Fibroblast of lung (primary cell): Measurements from ENCODE around the gene SEC61A1. TPM values are rescaled to one million over a fixed set of nuclear protein-coding genes. Genes with fewer than 3 reads are reported as not detected.
A peak's percentile ranks its signal among the peaks of the same experiment; 100 is the strongest.

ENCODE experiments used
- DNase-seq, 2 donors: peaks; one replicate each; pipeline versions ENCODE4 v3.0.0 to v3.0.0-alpha.2; 2010; ENCODE audit warnings: low read depth in 2 of 2
- H2AFZ ChIP-seq: 2 replicates; pipeline ENCODE4 v1.5.1; 2012; ENCODE audit warnings: low read length, control low read depth, inconsistent platforms
- H3K27ac ChIP-seq: 2 replicates; pipeline ENCODE4 v1.5.1; 2011; ENCODE audit warnings: low read length, control low read depth; ENCODE audit not compliant: insufficient read depth
- H3K27me3 ChIP-seq: 2 replicates; pipeline ENCODE4 v1.5.1; 2011; ENCODE audit warnings: mild to moderate bottlenecking, low read length; ENCODE audit not compliant: control insufficient read depth, insufficient read depth
- H3K36me3 ChIP-seq: 2 replicates; pipeline ENCODE4 v1.5.1; 2011; ENCODE audit warnings: low read length; ENCODE audit not compliant: control insufficient read depth, insufficient read depth
- H3K4me1 ChIP-seq: 2 replicates; pipeline ENCODE4 v1.5.1; 2011; ENCODE audit warnings: low read length; ENCODE audit not compliant: control insufficient read depth, insufficient read depth; ENCODE audit errors: extremely low read depth
- H3K4me2 ChIP-seq: 2 replicates; pipeline ENCODE4 v1.5.1; 2011; ENCODE audit warnings: low read length, control low read depth; ENCODE audit not compliant: insufficient read depth; ENCODE audit errors: extremely low read depth
- H3K4me3 ChIP-seq, 4 experiments: fragments of 200-600 bp in 1 of 4; sonication (generic) in 1 of 4; replicated peaks in 1 of 4; 2 replicates each; pipeline ENCODE4 v1.5.1; 2011 to 2016; ENCODE audit warnings: low read length in 4 of 4, low read depth in 3 of 4, mild to moderate bottlenecking in 3 of 4, control low read depth in 2 of 4, inconsistent platforms in 1 of 4, mixed read lengths in 1 of 4; ENCODE audit not compliant: insufficient read depth in 1 of 4; ENCODE audit errors: control extremely low read depth in 1 of 4
- H3K79me2 ChIP-seq: 2 replicates; pipeline ENCODE4 v1.5.1; 2012; ENCODE audit warnings: mild to moderate bottlenecking, low read length, inconsistent platforms; ENCODE audit not compliant: control insufficient read depth, insufficient read depth
- H3K9ac ChIP-seq: 2 replicates; pipeline ENCODE4 v1.5.1; 2011; ENCODE audit warnings: mild to moderate bottlenecking, low read length, control low read depth; ENCODE audit not compliant: insufficient read depth
- H3K9me3 ChIP-seq: 2 replicates; pipeline ENCODE4 v1.5.1; 2012; ENCODE audit warnings: low read depth, low read length; ENCODE audit not compliant: control insufficient read depth, insufficient read depth
- H4K20me1 ChIP-seq: 2 replicates; pipeline ENCODE4 v1.5.1; 2011; ENCODE audit warnings: low read length; ENCODE audit not compliant: control insufficient read depth, insufficient read depth; ENCODE audit errors: extremely low read depth
- CTCF ChIP-seq, 2 donors: IDR thresholded peaks in 1 of 2; conservative IDR thresholded peaks in 1 of 2; 1 replicate in 1 of 2; 2 replicates in 1 of 2; pipeline ENCODE4 v1.5.1; 2011 to 2012; ENCODE audit warnings: low read length in 2 of 2, control low read depth in 1 of 2, inconsistent platforms in 1 of 2, low read depth in 1 of 2, mild to moderate bottlenecking in 1 of 2
- EZH2 ChIP-seq: IDR thresholded peaks from 2 replicates; pipeline ENCODE4 v1.5.1; 2012; ENCODE audit warnings: low read length, control low read depth, mild to moderate bottlenecking; ENCODE audit errors: missing control alignments
- polyA plus RNA-seq, 2 donors: library from polyadenylated mRNA; depleted of rRNA in 1 of 2; stranded (reverse) in 1 of 2; unstranded in 1 of 2; fragments of >200 nt; gene quantifications; 2 replicates each; pipeline ENCODE4 v1.2.1, GENCODE V29; 2011 to 2012; ENCODE audit warnings: missing spikeins in 1 of 2
- total RNA-seq: library from RNA; depleted of rRNA; stranded (reverse); fragments of >200 nt; gene quantifications from 2 replicates; pipeline ENCODE4 v1.2.1, GENCODE V29; 2014

Gene SEC61A1
- total and polyA plus RNA-seq, 2 donors (not counting 1 experiment from before 2014, with no cell fraction given): 398 to 509 TPM

- Histone ChIP-seq H4K20me1 (no peaks in the 10 kb centered on the region), H3K9me3 (no peaks in the 10 kb centered on the region), H3K36me3 (peaks cover 25% of the 10 kb centered on the region), H2AFZ (no peak overlapping the region), H3K4me1 (peaks cover 40% of the 10 kb centered on the region), H3K79me2 (peaks cover 13% of the 10 kb centered on the region), H3K27ac (peak overlapping the region; percentile 72), H3K9ac (peak overlapping the region; percentile 56), H3K4me3 (peak overlapping the region; percentile 9 to 54 (median 28)), H3K27me3 (no peaks in the 10 kb centered on the region), H3K4me2 (peak overlapping the region; percentile 84)
- TF ChIP-seq EZH2: no peak
- peak; percentile 68 to 83 for TF ChIP-seq CTCF (conservative IDR thresholded peaks at IDR 0.05 in 1 of 2, IDR thresholded peaks at IDR 0.05 in 1 of 2; ENCODE audit: low read depth in 1 of 2, low read length in 2 of 2)
- peak; percentile 73 to 86 for DNase-seq
These were observed 23.6 kb downstream of the SEC61A1 start for GRCh38 chr3:128075522-128076482.

GRCh38 chr3:128076483-128077201, 24.4 kb downstream of the SEC61A1 start:
- Histone ChIP-seq H3K4me2 (peak overlapping the region; percentile 84), H2AFZ (no peak overlapping the region), H3K36me3 (peaks cover 20% of the 10 kb centered on the region), H4K20me1 (no peaks in the 10 kb centered on the region), H3K27me3 (no peaks in the 10 kb centered on the region), H3K9me3 (no peaks in the 10 kb centered on the region), H3K27ac (peak overlapping the region; percentile 72), H3K79me2 (peaks cover 7% of the 10 kb centered on the region), H3K9ac (peak overlapping the region; percentile 5), H3K4me1 (peaks cover 46% of the 10 kb centered on the region), H3K4me3 (peak overlapping the region in 1 of 4 experiments; percentile 54)
- DNase-seq: no peak
- no peak for TF ChIP-seq CTCF (conservative IDR thresholded peaks at IDR 0.05 in 1 of 2, IDR thresholded peaks at IDR 0.05 in 1 of 2; ENCODE audit: low read depth in 1 of 2, low read length in 2 of 2)
- no peak for TF ChIP-seq EZH2

DNA sequence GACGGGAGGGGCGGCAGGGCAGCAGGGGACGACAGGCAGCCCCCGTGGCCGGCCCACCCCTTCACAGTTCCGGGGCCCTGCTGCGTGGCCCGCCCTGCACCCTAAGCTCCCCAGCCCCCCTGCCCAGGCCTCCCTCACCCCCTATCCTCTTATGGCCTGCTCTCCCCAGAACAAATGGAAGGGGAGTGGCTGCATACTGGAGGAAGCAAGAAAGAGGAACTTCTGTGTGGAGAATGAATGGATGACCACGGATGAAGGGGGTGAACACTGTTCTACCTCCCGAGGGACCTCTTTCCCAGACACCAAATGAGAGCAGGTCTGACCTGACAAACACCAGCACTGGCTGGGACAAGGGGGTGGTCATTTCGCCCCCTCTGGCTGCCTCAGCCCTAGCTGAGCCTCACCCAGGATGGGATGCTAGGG, 25.0 kb downstream of the SEC61A1 start:
- no peak for TF ChIP-seq EZH2
- TF ChIP-seq CTCF (conservative IDR thresholded peaks at IDR 0.05 in 1 of 2, IDR thresholded peaks at IDR 0.05 in 1 of 2; ENCODE audit: low read depth in 1 of 2, low read length in 2 of 2): no peak
- Histone ChIP-seq H3K4me3 (peak overlapping the region in 1 of 4 experiments; percentile 54), H3K9me3 (no peaks in the 10 kb centered on the region), H3K79me2 (peaks cover 2% of the 10 kb centered on the region), H3K9ac (peak overlapping the region; percentile 5), H3K27ac (no peak overlapping the region), H3K27me3 (no peaks in the 10 kb centered on the region), H3K4me1 (peaks cover 49% of the 10 kb centered on the region), H3K4me2 (no peak overlapping the region), H2AFZ (no peak overlapping the region), H4K20me1 (no peaks in the 10 kb centered on the region), H3K36me3 (peaks cover 15% of the 10 kb centered on the region)
- DNase-seq: no peak
